Hepatocyte (in vitro differentiated cells): Measurements from ENCODE around the gene EIPR1.

Source experiments
- CTCF ChIP-seq: fragments of 200-600 bp; sonication (generic); IDR thresholded peaks from 2 replicates; pipeline ENCODE4 v1.5.1; 2016; ENCODE audit warnings: antibody characterized with exemption, mild to moderate bottlenecking; ENCODE audit not compliant: poor library complexity
- EZH2 ChIP-seq: fragments of 200-600 bp; sonication (generic); IDR thresholded peaks from 2 replicates; pipeline ENCODE4 v1.6.1; 2016; ENCODE audit warnings: antibody characterized with exemption, mild to moderate bottlenecking, borderline replicate concordance
- EZH2phosphoT487 ChIP-seq: fragments of 200-600 bp; sonication (generic); IDR thresholded peaks from one replicate; pipeline ENCODE4 v1.6.1; 2018; ENCODE audit warnings: antibody characterized with exemption, mild to moderate bottlenecking, low read depth, moderate library complexity; ENCODE audit not compliant: unreplicated experiment, severe bottlenecking

DNA sequence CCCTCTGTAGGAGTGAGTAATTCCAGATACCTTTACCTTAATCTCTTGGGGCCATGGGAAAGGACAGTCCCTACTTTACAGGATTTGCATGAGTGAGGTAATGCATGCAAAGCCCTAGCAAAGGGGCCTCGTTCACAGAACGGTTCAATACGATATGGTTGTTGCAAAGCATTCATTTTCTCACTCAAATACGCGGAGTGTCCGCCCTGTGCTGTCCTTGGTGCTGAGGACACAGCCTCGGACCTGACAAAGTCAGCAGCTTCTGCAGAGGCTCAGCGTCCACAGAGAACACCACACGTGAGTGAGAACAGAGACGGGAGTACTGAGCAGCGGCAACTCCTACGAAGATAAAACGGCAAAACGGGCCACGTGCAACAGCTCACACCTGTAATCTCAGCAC, 125.7 kb downstream of the EIPR1 start:
- no peak for TF ChIP-seq CTCF
- TF ChIP-seq EZH2, result no peak
- TF ChIP-seq EZH2phosphoT487, result no peak
